LNCaP clone FGC (cell line): Measurements from ENCODE around the gene SFTPD.

Source experiments
- DNase-seq: peaks from one replicate; pipeline ENCODE4 v3.0.0-alpha.2; 2011; ENCODE audit warnings: low read depth
- H3K4me3 ChIP-seq: 2 replicates; pipeline ENCODE4 v1.5.1; 2011; ENCODE audit warnings: mild to moderate bottlenecking, low read depth, low read length, control low read depth
- TF ChIP-seq, protein P1 (sequence below): IDR thresholded peaks from 2 replicates; pipeline ENCODE4 v1.5.1; 2012; ENCODE audit warnings: mild to moderate bottlenecking; ENCODE audit not compliant: control insufficient read depth, insufficient read depth; ENCODE audit errors: extremely low read depth

SFTPD gene

GRCh38 chr10:79979310-79979975 lies 30.5 kb upstream of the SFTPD start:
- TF ChIP-seq, protein P1, sequence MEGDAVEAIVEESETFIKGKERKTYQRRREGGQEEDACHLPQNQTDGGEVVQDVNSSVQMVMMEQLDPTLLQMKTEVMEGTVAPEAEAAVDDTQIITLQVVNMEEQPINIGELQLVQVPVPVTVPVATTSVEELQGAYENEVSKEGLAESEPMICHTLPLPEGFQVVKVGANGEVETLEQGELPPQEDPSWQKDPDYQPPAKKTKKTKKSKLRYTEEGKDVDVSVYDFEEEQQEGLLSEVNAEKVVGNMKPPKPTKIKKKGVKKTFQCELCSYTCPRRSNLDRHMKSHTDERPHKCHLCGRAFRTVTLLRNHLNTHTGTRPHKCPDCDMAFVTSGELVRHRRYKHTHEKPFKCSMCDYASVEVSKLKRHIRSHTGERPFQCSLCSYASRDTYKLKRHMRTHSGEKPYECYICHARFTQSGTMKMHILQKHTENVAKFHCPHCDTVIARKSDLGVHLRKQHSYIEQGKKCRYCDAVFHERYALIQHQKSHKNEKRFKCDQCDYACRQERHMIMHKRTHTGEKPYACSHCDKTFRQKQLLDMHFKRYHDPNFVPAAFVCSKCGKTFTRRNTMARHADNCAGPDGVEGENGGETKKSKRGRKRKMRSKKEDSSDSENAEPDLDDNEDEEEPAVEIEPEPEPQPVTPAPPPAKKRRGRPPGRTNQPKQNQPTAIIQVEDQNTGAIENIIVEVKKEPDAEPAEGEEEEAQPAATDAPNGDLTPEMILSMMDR, result no peak
- H3K4me3 ChIP-seq, result no peak overlapping the region
- no peak for DNase-seq

- no peak for DNase-seq
- no peak overlapping the region for H3K4me3 ChIP-seq
- TF ChIP-seq, protein P1, result no peak
These were observed 28.1 kb upstream of the SFTPD start for GRCh38 chr10:79976999-79977398.

- no peak for DNase-seq
- TF ChIP-seq, protein P1, result no peak
- H3K4me3 ChIP-seq, result no peak overlapping the region
These were observed 21.2 kb upstream of the SFTPD start for GRCh38 chr10:79970062-79970461.

DNA sequence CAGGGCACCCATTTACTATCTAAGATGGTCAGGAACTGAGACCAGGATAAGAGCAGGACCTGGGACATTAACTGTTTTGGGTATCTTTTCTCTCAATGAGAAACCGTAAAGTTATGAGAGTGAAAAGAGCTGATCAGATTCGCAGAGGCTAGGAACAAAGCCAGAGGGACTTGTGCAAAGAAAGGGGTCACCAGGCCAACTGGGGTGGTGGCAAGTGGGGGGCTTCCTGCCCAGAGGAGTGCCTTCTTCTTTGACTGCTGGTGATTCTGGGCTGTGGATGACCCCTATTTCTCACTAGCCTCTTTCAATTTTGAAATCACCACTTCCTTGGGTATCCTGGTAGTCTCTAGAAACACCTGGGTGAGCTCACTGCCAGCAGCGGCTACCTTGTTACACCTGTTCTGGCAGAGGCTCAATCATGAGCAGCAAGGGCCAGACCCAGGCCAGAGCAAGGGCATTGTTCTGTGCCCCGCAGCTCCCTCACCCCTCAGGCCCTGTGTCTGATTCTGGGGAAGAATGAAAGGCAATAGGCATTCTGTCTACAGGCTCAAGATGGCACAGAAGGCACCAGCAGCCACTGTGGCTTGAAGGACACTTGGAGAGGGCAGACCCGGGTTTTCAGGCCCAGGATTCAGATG lies 999 bp downstream of the SFTPD start:
- TF ChIP-seq, protein P1, result no peak
- no peak for DNase-seq
- H3K4me3 ChIP-seq, result no peak overlapping the region

GRCh38 chr10:79947083-79947415 lies 1.9 kb downstream of the SFTPD start:
- DNase-seq, result no peak
- TF ChIP-seq, protein P1, result no peak

DNA sequence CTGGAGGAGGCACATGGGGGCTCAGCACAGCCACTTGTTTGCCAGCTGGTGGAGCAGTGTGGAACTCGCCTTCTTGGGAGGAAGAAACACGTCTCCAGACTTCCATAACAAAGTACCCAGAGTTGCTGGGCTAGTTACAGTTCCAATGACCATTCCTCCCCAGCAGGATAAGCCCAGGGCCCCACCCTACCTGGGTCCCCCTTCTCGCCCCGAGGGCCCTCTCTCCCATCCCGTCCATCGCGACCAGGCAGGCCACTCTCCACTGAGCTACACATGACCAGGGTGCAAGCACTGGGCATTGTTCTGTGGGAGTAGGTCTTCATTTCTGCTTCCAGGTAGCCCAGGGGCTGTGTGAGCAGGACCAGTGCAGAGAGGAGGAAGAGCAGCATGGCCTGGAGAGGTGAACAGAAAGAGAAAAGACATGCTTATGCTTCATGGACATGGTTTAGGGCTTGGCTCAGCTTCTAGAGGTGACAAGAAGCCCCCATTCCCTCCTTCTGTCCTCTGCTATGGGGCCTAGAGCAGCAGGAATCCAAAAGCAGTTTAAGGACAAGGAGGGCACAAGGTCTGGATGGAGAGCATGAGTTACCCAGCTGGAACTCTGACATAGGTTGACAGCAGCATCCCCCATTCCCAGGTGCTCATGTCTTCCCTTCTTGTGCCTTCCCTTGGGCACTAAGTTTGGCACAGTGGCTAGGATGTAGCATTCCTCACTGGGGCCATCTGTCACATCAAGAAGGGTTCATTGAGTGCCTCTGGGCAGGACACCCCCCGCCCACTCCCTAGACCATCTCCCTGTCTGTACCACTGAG lies 2.4 kb downstream of the SFTPD start:
- no peak overlapping the region for H3K4me3 ChIP-seq
- TF ChIP-seq, protein P1, result no peak
- DNase-seq, result no peak

More at GRCh38 chr10:79947083-79947415, 1.9 kb downstream of the SFTPD start:
- no peak overlapping the region for H3K4me3 ChIP-seq
